GM18520 (cell line): ENCODE measurements around the gene ZMIZ1.

Source experiments
- ATAC-seq: cut with Tn5 transposase; IDR thresholded peaks from one replicate; pipeline ENCODE4 v1.9.1; 2021; ENCODE audit not compliant: unreplicated experiment

ZMIZ1 gene, protein sequence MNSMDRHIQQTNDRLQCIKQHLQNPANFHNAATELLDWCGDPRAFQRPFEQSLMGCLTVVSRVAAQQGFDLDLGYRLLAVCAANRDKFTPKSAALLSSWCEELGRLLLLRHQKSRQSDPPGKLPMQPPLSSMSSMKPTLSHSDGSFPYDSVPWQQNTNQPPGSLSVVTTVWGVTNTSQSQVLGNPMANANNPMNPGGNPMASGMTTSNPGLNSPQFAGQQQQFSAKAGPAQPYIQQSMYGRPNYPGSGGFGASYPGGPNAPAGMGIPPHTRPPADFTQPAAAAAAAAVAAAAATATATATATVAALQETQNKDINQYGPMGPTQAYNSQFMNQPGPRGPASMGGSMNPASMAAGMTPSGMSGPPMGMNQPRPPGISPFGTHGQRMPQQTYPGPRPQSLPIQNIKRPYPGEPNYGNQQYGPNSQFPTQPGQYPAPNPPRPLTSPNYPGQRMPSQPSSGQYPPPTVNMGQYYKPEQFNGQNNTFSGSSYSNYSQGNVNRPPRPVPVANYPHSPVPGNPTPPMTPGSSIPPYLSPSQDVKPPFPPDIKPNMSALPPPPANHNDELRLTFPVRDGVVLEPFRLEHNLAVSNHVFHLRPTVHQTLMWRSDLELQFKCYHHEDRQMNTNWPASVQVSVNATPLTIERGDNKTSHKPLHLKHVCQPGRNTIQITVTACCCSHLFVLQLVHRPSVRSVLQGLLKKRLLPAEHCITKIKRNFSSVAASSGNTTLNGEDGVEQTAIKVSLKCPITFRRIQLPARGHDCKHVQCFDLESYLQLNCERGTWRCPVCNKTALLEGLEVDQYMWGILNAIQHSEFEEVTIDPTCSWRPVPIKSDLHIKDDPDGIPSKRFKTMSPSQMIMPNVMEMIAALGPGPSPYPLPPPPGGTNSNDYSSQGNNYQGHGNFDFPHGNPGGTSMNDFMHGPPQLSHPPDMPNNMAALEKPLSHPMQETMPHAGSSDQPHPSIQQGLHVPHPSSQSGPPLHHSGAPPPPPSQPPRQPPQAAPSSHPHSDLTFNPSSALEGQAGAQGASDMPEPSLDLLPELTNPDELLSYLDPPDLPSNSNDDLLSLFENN

DNA sequence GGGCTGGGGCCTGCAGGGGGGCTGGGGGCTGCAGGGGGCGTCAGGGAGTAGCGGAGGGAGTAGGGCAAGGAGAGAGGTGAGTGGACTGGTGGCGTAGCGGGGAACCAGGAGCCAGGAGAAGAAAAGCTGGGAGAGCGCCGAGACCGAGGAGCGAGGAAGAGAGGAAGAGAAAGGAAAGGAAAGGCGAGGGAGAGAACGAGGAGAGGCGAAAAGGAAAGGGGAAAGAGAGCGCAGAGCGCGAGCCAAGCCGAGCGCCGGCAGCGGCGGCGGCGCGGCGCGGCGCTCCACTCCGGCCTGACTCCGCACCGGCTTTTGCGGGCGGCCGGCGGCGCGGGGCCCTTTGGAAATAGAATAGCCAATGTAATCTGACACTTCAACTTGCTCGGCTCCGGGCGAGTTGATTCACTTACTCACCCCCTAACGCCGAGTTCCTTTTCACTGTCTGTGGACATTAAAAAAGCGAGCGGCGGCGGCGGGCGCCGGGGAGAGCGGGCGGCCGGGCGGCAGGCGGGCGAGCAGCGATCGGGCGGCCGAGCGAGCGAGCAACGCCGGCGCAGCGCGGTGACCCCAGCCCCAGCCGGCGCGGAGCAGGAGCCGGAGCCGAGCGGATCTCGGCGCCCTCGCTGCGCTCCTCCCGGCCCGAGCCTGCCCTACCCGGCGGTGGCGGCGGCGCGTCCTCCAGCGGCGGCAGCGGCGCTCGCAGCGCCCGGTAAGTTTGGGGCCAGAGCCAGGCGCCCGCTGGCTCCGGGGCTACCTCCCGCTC lies at the start of gene ZMIZ1:
TSS of gene ZMIZ1 (plus strand) at position 405 of the 763 bp plus-strand sequence. CDS start 132,667 bp downstream, outside the sequence.
- no peak for ATAC-seq

DNA sequence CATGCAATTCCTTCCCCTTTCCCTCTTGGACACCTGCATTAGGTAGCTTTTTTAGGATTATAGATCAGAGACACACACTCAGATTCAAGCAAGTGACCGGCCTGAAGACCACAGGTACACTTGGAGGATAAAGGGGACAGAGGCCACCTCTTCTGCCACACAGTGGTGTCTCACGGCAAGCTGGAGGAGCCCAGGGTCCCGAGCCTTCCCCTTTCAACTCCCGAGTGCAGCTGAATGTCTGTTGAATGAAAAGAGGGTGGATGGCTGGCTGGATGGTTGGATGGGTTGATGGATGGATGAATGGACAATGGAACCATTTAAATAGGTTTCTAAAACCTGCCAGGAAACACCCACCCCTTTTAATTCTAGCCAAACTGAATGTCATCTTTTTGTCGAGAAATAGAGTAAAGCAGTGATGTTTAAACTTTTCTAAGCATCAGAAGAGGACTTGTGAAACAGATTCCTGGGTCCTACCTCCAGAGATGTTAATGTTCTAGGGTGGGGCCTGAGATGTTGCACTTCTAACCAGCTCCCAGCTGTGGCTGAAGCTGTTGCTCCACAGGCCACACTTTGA lies 49.2 kb upstream of the ZMIZ1 start:
- ATAC-seq: no peak

DNA sequence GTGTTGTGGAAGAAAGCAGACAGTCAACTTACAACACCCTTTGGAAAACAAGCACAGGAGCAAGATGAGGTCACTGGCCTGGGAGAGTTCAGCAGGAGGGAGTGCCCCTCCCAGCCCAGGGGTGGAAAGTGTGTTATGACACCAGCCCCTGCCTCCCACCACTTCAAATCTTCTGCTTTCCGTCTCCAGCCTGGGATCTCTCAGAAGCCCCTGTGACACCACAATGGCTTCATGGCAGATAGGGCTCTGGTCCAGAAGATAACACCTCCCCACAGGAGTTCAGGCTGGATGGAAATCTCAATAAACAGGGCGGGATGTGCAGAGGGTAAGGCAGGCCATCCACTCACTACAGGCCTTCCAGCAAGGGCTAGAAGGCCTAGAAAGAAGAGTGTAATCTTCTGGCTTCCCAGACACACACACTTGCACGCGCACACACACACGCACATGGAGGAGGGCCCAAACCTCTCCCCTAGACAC lies 48.7 kb upstream of the ZMIZ1 start:
- no peak for ATAC-seq

DNA sequence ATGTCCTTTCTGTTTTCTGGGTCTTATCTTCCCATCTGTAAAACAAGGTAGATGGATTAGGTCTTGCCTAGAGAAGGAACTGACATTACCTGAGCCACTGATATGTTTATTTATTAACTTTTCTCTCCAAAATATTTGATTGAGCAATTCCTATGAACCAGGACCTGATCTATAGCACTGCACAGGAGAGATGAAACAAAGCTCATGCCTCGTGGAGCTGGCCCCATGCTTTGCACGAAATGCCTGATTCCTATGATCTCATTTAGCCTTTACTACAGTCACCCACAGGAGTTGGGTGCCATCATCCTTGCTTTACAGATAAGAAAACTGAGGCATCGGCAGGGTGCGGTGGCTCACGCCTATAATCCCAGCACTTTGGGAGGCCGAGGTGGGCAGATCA lies 48.2 kb upstream of the ZMIZ1 start:
- ATAC-seq: no peak

DNA sequence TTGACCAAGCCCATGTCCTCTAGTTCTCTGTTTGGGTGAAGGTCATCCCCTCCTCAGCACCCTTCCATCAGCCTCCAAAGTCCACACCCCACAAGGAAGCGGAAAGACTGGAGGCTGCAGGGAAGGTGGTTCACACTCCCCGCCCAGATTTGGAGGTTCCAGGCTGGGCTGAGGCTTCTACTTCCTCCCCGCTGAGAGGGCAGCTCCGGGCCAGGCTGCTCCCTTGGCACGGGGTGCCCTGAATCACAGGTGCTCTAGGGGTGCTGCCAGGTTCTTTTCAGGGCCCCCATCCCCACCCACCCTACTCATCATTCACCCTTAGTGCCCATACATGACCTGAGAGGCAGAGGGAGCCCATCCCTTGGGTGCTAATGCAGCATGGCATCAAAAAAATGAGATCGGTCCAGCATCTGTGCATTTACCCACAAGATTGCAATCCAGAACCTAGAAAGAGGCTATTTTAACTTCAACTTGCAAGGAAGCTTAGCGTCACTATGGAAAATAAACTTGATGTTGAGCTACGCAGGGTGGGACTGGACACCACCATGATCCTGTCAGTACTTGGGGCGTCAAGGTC lies 47.3 kb upstream of the ZMIZ1 start:
- ATAC-seq: no peak

DNA sequence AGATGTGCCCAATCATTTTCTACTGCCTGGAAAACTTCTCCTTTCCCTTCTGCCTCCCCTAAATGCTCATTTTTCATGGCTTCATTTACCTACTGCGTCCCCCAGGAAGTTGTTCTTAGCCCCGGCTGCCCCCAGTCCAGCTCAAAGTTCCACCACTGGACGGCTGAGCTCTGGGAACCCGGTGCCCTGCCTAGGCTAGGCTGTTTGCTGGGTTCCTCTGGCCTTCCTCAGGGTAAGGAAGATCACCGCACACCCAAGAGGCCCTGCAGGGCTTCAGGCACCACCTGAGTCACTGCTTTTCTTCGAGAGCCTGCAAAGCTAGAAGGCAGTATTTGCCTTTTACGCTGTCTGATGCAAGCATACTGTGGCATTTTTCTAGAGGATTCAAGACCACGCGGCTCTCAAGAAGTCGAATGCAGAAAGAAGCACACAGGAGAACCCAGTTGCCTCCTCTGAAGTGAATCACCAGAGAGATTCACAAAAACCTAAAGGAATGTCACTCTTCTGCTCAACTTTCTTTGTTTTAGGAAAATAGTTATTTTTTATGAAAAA lies 46.7 kb upstream of the ZMIZ1 start:
- ATAC-seq: no peak

DNA sequence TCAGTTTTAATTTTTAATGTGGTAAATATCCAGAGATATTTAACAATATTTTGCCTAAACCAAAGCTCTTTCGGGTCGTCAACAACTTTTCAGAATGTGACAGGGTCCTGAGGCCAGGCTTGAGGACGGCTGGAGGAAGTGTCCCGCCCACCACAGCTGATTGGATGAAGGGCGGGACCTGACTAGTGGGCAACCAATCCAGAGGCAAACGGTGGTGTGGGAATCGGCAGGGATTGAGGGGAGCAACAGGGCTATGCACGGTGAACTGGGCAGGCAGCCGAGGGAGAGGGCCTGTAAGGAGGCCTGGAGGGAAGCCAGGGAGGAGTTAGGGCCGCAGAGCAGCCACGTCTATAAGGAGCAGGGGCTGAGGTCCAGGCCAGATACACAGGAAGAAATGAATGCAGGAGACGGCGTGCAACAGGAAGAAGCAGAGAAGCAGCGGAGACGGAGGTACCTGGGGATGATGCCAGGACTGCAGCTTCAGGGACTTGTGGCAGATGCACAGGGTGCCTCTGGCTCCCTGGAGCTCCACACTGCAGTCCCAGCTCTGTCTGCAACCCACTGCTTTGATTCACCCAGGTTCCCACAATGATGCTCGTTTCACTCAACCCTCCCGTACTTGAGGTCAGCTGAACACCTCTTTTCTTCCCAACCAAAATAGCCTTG lies 46.1 kb upstream of the ZMIZ1 start:
- no peak for ATAC-seq

DNA sequence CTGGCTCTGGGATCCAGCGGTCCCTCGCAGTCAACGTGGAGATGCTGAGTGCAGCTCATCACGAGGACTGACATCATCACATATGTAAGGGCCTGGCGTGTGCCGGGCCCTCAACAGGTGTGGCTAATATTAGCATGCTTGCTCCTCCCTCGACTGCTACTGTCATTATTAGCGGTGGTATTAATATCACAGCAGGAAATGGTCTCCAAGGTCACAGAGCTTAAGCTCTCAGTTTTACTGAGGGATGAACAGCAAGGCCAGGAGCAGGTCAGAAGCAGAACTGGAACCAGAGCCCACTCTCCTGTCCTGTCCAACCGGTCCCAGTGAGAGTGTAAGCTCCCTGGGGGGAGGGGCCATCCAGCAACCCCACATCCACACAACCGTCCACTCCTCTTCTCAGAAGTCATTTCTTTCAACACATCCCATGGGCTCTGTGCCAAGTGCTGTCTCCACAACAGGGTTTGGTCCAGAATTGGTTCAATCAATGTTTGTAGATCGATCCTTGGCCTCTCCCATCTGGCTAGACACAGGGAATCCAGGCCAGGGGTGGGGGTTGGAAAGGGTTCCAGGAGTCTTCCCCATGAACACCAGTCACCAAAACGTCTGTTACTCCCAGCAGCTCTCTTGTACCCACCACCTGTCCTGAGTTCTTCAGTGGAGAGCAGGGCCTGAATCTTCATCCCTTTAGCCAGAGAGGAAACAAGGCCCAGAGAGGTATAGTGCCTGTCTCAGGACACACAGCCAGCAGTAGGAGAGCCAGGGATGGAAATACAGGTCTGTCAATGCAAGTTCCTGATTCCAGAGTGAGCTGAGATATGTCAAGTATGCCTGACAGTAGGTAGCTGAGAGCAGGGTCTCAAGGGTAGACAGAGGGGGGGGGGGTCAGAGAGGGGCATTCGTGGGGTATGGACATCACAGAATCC lies 45.3 kb upstream of the ZMIZ1 start:
- no peak for ATAC-seq

DNA sequence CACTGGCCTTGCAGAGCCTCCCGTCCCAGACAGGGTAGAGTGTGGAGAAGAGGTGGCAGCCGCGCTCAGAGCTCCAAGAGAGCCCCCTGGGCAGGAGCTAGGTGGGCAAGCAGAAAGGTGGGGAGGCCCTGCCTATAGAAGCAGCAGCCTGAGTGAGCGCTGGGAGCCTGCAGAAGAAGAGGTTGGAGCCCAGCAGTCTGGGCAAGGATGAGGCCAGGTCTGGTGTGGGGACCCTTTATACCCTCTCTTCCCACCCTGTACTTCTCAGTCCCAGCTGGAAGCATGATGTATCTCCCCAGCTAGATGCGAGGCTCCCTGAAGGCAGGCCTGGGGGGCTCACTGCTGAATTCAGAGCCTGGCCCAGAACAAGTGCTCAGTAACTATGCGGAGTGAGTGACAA lies 44.5 kb upstream of the ZMIZ1 start:
- no peak for ATAC-seq

DNA sequence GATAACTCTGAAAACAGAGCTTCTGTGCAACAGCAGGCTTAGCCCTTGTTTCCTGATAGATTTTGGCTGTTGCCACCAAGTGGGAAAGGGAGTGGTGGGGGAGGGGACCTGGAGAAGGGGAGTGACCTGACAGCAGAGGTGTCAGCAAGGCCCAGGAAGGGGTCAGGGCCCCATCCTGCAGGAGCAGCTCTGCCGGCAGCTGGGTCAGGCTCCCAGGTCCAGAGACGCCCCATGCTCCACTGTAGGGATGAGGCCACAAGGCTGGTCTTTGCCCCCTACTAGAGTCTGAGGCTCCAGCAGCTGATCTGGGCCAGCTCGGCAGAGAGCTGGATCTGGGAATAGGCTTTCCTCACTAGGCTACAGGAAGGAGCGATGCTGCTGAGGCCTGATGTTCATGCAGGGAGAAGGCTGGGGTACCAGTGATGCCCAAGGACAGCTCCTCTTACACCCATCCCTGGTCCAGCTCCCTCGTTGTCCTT lies 44.0 kb upstream of the ZMIZ1 start:
- no peak for ATAC-seq

DNA sequence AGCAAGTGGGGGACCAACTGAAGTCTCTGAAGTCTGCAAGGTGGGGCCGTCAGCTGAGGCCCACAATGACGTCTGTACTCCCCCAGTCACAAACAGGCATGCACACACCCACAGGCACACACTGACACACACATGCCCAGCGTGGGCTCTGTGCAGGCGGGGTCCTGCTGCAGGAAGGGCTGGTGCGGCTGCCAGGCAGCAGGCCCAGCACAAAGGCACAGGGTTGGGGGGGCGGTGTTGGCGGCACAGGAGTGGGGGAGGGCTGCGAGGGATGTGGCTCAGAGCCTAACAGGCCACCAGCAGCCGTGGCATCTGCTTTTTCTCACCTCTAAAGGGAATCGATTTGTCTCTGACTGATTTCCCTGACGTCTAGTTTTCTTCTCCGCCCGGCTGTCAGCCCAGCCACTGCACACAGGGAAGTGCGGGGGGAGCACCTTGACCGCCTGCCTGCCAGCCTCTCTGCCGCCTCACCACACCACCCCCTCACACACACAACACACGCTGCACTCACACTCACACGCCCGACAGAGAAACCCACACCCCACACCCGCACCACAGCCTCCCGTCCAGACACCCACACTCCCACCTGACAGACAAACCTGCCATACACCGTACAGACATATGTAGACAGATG lies 43.5 kb upstream of the ZMIZ1 start:
- no peak for ATAC-seq

DNA sequence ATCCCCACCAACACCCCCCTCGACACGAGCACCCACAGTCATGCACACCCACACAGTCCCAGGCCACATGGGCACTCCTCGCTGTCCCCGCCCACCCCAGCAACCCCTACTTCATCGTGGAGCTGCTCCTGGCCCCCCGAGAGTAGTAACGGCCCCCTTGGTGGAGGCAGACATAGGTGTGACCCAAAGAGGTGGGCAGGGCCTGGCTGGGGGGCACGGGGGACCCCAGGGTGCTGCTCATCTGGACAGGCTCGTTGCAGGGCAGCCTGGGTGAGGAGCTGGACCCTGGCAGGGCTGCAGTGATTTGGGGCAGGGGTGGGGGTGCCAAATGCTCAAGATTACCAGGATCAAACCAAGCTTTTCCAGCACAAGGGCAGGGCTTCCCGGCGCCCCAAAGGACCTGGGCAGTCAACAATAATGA lies 42.4 kb upstream of the ZMIZ1 start:
- no peak for ATAC-seq

DNA sequence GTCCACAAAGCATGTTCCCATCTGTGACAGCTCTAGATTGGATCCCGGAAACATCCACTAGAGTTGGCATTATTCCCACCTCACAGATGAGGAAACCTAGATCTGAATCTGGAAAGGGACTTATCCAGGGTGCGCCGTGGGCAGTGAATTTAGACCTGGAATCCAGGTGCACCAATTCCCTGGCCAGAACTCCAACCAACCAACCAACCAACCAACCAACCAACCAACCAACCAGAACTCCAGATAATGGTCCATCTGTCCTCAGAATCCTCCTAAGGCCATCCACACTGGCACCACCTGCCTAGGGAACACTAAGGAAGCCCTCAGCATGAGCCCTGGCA lies 42.0 kb upstream of the ZMIZ1 start:
- ATAC-seq: no peak

DNA sequence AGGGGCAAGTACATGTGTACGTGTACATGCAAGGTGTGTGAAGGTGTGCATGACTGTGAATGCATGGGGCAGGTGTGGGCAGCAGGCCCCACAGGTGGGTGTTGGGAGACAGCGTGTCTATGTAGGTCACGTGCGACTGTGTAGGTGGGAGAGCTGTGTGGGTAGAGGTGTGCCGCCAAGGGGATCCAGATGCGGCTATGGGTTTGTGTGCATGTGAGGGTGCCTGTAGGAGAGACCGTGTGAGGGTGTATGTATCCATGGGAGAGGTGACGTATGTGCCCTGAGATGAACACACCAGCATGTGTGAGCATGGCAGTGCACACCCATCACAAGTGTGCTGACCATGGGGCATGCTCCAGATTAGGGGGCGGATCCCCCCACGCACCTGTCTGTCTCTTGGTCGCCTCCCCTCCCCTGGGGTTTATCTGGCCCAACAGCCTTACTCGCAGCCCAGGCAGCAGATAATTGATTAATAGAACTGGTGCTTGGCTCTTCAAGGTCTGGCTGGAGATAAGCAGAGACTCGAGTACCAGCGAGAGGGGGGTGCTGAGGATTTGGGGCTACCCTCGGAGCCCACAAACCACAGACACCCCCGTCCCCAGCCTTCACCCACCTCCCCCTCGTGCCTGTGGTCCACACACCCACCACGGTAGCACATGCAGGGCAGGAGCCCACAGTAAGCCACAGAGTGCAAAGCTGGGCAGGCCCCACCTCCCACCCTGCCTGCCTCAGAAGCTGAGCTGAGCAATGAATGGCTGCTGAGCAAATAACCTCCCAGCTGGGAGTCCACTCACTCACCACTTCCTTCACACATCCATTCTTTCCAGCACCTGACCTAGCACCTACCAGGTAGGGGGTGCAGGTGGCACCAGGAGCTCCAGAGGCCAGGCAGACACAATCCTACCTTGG lies 41.4 kb upstream of the ZMIZ1 start:
- no peak for ATAC-seq

DNA sequence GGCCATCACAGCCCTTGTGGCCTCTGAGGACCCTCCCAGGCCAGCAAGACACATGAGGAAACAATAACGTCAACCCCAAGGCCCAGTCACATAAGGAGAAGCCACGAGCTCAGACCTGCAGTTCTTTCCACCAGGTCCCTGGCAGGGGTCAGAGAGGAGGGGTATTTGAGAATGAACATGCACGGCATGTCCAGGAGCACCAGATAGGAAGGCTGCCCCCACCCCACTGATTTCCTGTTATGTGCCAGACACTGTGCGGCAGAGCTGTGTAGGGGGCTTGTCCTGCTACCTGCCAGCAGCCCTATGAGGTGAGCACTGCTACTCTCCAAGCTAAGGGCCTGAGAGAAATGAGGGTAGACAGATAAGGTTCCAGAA lies 40.7 kb upstream of the ZMIZ1 start:
- ATAC-seq: no peak

DNA sequence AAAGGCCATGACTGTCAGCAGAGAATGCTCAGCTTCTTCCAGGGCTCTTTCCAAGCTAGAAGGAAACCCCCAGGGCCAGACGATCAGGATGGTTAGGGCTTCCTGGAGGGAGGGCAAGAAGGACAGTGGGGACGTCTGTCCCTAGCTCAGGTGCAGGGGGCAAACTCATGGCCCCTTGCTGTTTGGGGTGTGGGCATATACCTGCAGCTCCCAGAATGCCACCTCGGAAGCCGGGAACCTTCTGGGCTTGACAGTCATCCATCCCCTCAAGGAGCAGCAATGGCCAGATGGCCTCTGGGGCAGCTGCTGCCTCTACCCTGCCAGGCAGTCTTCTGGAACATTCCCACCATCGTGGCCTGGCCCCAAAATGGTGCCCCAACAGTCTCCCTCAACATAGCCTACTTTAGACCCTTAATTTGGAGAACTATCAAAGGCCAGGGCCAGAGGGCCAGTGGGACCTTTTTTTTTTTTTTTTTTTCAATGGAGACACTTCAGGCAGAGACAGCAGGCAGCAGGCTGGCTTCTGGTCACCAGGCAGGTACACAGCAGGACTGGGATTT lies 40.2 kb upstream of the ZMIZ1 start:
- no peak for ATAC-seq
